ENCODE data around the gene LAMA5.
A peak's percentile ranks its signal among the peaks of the same experiment; 100 is the strongest.

LAMA5 gene

DNA sequence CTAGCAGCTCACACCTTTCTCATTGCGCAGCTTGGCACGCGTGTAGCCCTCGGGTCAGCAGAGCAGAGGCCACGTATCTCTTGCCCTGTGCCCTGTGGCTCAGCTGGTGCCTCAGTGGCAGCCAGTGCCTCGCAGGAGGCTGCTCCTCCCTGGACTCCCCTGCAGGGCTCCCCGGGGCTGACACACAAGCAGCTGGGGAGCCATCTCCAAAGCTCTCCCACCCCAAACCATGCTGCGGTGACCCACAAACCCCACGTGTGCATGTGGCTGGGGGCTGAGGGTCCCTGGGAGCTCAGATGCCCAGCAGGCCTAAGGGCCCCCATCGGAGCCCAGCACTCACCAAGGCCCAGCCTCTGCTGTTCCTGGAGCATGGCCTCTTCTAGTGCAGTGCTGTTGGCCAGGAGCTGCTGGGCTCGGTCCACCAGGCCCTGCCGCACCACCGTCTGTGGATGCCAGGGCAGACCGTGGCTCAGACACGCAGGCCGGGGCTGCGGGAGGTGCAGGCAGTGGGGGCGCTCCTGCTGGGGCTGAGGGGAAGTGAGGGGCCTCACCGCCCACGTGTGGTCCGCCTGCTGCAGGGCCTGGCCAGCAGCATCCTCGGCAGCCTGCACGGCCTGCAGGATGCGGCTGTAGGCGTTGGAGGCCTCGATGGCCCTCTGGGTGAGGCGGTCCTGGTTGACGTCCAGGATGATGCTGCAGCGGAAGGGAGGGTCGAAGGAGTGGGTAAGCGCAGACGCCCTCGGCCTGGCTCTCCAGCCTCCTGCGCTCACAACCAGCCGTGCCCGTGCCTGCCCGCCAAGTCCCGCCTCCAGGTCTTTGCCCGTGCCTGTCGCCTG is 50.6 kb downstream of the LAMA5 start:
- DNase-seq (ENCODE audit: low spot score) (no peak), FAIRE-seq (peak; percentile 61)

DNA sequence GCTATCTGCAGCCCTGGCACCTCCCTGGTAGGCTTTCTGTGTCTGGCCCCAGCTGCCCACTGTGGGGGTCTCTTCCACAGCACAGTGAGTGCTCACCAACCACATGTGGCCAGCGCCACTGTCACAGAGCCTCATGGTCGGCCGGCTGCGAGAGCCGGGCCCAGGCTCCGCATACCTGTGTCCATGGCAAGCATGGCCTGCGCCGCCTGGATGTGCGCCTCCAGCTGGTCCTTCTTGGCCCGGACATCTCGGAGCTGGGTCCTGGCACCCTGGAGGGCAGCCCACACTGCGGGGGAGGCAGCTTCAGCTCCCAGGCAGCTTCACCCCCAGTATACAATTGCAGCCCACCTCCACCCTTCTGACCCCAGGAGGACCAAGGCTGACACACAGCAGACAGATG is 51.3 kb downstream of the LAMA5 start:
- FAIRE-seq (no peak), DNase-seq (ENCODE audit: low spot score) (no peak)

DNA sequence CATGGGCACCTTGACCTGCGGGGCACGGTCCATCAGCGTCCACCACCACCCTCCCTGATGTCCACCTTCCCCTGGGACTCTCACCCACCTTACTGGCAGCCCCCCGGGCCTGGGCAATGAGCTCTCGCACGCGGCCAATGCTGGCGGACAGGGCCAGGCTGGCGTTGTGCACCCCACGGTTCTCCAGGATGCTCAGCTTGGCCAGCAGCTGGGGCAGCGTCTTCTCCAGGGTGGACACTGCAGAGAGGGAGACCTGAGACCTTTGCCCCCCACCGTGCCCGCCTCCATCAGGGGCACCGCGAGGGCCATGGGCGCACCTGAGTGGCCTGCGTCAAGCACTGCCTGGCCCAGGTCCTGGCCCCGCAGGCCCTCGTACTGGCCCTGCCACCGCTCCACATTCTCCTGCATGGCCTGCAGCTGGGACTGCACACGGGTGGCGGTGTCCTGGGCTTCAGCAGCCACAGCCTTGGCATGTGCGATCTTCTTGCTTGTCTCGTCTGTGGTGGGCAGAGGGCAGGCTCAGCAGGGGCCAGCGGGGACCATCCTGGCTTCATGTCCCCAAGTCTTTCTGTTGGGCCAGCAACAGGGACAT is 52.3 kb downstream of the LAMA5 start:
- DNase-seq (ENCODE audit: low spot score) (no peak), FAIRE-seq (no peak)

DNA sequence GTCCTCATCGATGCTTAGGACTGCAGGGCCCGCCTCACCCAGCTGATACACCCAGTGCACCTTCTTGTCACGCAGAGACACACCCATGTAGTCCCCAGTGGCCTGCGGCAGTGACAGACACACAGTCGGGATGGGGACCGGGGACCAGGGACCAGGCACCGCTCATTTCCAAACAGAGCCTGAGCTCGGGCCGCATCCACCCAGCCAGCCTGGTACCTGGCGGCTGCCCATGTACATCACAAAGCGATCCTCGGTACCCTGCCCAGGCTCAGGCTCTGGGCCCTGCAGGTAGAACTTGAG is 52.8 kb downstream of the LAMA5 start:
- FAIRE-seq (no peak), DNase-seq (ENCODE audit: low spot score) (no peak)

DNA sequence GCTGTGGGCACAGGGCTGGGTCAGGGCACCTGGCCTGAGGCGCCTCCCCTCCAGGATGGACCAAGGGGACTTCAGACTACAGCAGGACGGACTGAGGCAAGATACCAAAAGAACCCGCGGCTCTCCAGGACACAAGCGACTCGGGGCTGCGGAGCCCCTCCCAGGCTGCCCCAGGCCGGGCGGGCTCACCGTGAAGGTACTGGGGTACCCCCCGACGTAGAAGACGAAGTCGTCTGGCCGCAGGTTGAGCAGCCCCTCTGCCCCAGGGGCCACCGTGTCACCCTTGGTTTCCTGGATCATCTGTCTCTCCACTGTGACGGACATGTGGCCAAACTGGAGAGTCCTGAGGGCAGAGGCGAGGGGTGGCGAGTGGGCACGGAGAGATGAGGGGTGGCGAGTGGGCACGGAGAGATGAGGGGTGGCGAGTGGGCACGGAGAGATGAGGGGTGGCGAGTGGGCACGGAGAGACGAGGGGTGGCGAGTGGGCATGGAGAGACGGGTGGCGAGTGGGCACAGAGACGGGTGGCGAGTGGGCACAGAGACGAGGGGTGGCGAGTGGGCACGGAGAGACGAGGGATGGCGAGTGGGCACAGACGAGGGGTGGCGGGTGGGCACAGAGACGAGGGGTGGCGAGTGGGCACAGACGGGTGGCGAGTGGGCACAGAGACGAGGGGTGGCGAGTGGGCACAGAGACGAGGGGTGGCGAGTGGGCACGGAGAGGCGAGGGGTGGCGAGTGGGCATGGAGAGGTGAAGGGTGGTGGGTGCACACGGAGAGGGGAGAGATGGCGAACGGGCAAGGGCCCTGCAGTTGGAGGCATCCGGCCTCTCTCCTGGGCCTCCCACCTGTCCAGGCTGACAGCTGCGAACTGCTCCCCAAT is 53.4 kb downstream of the LAMA5 start:
- DNase-seq (ENCODE audit: low spot score) (no peak), FAIRE-seq (peak; percentile 13)

DNA sequence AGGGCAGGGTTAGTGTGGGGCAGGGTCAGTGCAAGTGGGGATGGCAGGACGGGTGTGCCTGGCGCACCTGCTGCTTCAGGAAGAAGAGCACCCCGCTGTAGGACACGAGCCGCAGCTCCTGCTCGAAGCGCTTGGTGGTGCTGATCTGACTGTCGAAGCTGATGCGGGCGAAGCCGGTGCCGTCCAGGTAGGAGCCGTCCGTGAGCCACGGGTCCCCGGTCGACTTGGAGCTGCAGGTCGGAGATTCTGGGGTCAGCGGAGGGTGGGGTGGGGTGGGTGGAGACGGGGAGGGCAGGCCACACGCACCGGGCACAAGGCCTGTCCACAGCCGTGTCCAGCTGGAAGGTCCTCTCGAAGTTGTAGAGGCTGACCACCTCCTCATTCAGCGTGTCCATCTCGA is 54.1 kb downstream of the LAMA5 start:
- FAIRE-seq: peak; percentile 65
- no peak for DNase-seq (ENCODE audit: low spot score)

DNA sequence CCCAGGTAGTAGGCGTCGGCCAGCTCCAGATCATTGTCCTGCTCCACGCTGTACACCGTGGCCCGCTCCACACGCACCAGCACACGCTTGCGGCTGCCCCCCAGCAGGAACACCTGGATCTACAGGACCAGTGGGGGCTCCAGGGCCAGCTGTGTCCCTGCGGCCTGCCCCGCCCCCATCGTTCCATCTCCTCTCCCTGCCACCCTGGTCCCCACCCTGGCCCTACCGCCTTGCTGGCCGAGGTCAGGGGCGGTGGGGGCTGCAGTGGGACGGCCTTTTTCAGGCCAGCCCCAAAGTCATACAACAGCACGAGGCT is 54.5 kb downstream of the LAMA5 start:
- DNase-seq (ENCODE audit: low spot score): no peak
- no peak for FAIRE-seq

DNA sequence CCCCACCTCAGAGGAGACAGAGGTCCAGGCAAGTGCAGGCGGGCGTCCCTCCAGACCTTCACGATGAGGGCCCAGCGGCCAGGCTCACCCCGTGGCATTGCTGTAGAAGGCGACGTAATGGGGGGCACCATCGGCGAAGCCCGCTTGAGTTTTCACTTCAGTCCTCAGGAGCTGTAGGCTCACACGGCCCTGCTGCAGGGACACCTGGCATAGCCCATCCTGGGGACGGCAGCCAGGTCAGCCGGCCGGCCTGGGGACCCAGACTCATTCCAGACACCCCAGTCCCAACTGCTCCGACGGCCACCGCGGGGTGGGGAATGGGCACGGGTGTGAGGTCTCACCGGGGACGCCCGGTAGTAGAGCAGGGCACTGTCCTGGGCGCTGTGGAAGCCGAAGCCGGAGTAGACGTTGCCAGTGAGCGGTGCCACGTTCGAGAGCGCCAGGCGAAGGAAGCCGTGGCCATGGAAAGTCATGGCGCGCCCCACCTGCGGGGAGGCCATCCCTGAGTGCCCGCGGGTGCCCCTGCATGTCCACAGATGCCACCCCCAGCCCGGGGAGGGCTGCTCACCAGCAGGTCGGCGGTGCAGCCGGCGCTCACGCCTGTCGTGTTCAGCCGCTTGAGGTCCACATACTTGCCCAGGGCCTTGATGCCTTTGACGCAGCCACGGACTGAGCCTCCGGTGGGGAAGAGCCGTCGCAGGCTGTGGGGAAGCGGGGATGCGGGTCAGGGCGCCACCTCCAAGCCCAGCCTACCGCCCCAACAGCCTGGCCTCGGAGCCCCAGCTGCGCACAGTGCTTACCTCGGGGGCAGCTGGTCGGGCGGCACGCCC is 55.1 kb downstream of the LAMA5 start:
- no peak for DNase-seq (ENCODE audit: low spot score)
- no peak for FAIRE-seq

DNA sequence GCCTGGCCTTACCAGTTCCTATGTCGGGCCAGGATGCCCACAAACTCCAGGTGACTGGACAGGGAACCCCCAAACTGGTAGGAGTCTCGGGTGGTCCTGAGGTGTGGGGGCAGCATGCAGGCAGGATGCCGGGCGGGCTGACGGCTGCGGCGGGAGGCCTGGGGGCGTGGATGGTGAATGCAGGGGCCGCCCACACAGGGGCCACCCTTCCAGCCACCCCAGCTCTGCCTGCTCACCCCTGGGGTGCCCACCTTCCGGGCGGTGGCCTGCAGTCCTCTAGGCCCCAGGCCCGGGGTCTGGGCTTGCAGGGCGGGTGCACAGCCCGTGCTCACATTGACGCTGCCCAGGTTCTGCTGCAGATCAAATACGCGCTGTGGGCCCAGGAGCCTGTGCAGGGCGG is 56.0 kb downstream of the LAMA5 start:
- no peak for DNase-seq (ENCODE audit: low spot score)
- no peak for FAIRE-seq

DNA sequence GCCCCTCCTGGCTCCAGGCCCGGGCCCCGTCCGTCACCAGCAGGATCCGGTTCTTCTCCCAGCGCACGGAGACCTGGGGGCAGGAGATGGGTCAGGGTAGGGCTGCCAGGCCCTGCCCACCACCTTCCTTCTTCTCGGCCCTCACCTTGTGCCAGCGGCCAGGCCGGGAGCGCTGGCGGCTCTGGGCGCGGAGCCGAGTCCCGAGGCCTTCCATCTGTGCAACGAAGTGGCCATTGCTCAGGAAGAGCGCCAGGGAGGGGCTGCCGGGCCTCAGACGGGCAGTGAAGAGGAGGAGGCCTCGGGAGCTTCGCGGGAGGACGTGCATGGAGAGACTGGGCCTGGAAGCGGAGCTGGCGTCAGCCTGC is 56.4 kb downstream of the LAMA5 start:
- FAIRE-seq (no peak), DNase-seq (ENCODE audit: low spot score) (no peak)

DNA sequence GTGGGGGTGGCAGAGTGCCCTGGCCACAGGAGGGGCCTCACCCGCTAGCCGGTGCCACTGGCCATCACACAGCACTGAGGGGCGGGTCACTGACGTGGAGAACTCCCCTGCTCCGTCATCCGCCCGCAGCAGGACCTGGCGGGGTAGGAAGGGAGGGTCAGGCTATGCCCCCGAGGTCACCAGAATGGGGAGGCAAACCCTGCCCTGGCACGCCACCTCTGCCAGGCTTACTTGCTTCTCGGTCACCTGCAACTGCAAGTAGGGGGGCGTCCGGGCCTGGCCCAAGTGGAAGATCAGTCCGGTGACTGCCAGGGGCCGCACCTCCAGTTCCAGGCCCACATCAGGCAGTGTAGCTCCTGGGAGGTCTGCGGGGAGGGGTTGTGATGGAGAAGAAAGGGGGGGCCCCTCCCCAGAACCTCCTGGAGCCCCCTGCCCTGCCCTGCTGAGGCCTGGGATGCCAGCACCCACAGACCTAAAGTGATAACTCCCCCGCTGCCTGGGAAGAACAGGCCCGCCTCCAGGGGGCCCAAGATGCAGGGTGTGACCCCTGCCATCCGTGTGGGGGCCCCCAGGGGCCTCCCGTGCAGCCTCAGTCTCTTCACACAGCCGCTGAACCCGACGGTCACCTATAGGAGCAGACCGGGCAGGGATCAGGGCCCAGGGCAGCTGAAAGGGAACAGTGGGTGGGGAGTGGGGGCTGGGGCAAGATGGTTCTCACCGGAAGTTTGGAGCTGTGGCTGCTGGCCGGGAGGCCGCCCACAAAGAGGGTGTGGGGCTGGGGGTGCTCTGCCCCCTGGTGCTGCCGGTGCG is 57.0 kb downstream of the LAMA5 start:
- no peak for DNase-seq (ENCODE audit: low spot score)
- FAIRE-seq: no peak

DNA sequence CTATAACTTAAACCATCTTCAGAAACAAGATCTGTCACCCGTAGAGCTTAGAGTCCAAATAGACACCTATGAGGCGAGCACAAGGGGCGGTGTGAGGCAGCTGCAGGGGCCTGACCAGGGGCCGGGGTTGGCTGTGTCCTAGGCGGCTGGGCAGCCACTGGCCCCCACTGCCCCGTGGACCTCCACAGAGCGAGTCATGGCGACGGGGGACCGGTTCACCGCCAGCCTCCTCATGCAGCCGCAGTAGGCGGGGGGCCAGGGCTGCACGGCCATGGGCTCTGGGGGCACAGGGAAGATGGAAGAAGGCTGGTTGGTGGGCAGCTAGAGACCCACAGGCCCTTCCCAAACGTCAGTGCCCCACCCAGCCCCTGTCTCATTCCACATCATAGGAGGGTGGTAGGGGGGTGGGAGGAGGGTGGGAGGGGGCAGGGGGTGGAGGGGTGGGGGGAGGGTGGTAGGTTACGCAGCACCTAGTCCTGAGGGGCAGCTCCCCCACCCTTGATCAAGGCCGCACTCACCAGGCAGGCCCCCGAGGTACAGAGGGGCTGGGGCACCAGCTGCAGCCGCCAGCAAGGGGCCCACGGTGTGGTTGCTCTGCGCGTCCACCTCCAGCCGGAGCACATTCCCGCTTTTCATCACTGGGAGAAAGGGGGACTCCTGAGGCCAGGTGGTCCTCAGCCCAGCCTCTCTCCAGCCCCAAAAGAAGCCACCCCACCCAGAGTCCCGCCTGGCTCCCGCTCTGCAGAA is 57.7 kb downstream of the LAMA5 start:
- FAIRE-seq: no peak
- no peak for DNase-seq (ENCODE audit: low spot score)

DNA sequence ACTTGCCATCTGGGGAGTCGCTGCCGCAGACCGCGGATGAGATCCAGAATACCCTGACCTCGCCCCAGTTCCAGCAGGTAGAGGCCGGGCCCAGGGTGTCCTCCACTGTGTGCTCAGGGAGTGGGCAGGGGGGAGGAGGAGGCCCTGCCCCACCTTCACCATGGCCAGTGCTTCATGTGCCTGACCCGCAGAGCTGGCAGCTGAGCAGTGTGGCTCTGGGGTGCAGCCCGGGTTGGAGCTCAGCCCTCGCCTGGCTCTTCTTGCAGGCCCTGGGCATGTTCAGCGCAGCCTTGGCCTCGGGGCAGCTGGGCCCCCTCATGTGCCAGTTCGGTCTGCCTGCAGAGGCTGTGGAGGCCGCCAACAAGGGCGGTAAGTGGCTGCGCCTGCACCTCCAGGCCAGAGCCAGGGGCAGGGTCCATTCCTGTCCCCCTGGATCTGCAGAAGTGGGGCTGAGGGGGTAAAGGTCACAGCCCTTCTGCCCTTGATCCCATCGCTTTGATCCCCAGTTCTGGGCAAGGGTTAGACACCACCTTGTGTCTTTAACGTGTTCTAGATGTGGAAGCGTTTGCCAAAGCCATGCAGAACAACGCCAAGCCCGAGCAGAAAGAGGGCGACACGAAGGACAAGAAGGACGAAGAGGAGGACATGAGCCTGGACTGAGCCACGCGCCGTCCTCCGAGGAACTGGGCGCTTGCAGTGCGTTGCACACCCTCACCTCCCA is 58.9 kb downstream of the LAMA5 start:
- DNase-seq (ENCODE audit: low spot score) (no peak), FAIRE-seq (no peak)

DNA sequence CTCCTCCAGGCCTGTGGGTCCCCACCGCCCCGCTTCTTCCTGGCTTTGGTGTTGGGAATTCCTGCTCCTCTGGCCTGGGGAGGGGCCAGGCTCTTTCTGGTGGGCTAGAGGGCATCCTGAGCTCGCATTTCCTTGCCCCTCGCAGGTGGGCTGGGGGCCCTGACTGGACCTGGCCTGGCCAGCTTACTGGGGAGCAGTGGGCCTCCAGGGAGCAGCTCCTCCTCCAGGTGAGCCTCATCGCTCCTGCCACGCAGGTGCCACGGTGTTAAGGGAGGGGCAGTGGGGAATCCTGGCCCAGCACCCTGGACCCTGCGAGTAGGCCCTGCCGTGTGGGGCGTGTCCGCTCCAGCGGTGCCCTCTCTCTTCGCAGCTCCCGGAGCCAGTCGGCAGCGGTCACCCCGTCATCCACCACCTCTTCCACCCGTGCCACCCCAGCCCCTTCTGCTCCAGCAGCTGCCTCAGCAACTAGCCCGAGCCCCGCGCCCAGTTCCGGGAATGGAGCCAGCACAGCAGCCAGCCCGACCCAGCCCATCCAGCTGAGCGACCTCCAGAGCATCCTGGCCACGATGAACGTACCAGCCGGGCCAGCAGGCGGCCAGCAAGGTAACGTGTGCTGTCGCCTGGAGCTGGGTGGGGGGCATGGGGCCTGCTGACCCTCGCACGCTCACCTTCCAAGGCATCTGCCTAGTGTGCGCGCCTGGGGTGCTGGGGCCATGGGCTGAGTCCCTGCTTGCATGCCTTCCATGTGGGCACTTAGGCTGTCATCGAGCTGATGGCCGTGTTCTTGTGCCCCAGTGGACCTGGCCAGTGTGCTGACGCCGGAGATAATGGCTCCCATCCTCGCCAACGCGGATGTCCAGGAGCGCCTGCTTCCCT is 59.6 kb downstream of the LAMA5 start:
- FAIRE-seq (no peak), DNase-seq (ENCODE audit: low spot score) (no peak)

DNA sequence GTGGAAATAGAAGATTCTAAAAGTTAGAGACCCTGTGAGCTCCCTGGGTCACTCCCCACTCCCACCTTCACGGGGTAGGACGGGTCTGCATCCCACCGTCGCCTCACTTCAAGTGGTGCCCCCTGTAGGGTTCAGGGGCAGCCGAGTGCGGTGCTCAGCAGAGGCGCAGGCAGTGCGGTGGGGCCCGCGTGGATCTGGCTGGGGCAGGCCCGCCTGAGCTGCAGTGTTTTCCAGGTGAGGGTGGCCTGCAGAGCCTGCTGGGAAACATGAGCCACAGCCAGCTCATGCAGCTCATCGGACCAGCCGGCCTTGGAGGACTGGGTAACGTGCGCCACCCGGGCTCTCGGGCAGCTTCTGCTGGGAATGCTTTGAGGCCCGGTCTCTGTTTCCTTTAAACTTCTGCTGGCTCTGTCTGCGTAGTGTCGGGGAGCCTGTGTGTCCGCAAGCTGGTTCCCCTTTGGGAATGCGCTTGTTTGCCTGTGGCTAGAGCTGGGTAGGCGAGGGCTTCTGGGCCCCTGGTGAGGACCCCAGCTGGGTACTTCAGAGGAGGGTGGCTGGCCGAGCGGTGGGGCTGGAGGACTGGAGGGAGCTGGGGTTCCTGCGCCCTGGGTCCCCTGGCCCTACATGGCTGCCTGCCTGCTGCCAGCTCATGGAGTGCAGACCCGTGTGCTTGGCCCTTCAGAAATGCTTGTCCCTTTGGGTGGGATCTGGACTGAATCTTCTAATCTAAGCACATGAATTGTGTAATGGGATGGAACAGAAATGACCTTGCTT is 60.5 kb downstream of the LAMA5 start:
- no peak for DNase-seq (ENCODE audit: low spot score)
- no peak for FAIRE-seq

DNA sequence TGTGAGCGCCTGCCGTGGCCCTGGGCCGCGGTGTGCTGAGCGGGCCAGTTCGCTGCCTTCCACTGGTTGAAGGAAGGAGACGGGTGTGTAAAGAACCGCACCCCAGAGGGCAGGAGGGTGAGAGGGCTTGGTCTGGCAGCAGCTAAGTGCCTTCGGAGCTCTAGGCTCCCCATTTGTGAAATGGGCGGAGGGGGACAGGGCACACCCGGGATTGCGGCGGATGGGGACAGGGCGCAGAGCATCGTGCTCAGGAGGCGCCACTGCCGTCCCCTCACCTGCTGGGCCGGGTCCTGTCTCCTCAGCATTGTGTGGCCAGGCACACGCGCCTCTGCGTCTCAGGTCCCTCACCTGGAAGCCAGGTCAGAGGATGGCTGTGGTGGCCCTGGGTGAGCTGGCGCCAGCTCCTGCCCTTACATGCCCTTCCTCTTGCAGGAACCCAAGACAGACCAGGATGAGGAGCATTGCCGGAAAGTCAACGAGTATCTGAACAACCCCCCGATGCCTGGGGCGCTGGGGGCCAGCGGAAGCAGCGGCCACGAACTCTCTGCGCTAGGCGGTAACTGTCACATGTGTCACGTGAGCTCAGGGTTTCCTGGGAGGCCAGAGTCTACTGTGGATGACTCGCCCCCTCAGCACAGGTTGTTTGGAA is 61.2 kb downstream of the LAMA5 start:
- DNase-seq (ENCODE audit: low spot score) (no peak), FAIRE-seq (no peak)

DNA sequence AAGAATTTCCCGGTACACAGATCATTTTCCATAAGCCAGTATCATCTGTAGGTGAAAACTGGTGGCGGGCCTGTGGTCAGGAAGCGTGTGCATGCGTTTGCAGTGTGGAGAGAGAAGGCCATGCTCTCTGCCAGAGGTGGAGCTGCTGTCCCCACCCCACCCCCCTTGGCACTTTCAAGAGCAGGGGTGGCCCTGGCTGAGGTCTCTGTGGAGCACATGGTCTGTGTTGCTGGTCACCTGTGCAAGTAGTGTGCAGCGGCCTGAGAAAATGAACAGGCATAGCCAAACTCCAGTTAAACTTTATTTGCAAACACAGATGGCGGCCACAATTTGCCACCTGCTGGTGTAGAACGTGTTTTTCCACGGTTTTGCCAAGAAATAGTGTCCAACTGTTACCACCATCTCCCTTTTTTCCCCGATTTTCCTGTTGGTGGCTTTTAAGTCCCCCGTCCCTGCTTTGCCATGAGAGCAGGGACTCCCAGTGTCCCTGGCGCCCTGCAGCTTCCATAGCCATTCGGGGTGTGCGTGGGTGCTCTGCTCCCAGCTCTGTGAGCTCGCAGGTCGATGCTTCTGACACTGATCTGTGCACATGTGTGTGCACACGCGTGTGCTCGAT is 61.9 kb downstream of the LAMA5 start:
- DNase-seq (ENCODE audit: low spot score) (no peak), FAIRE-seq (no peak)
